ENCODE measurements around the gene LRRIQ1. TPM values are rescaled to one million over a fixed set of nuclear protein-coding genes. Genes with fewer than 3 reads are reported as not detected.

The LRRIQ1 gene
- total RNA-seq, 1 donor from 2014 or later, result 10.6 TPM

- Mint-ChIP-seq H3K9me3 (ENCODE audit: unreplicated experiment) (no peaks in the 10 kb centered on the region), H3K27ac (ENCODE audit: unreplicated experiment) (no peak overlapping the region), H3K27me3 (ENCODE audit: unreplicated experiment) (no peaks in the 10 kb centered on the region), H3K36me3 (ENCODE audit: unreplicated experiment) (no peaks in the 10 kb centered on the region), H3K4me1 (ENCODE audit: low read depth, unreplicated experiment) (no peaks in the 10 kb centered on the region), H3K4me3 (ENCODE audit: unreplicated experiment) (no peak overlapping the region)
- TF ChIP-seq CTCF (IDR thresholded peaks at IDR 0.05; ENCODE audit: partially characterized antibody, unreplicated experiment), result no peak
- no peak for DNase-seq
Measured at GRCh38 chr12:85260896-85261295, 224.7 kb downstream of the LRRIQ1 start.

GRCh38 chr12:85266356-85266755 lies 230.2 kb downstream of the LRRIQ1 start:
- no peaks in the 10 kb centered on the region for H3K36me3 Mint-ChIP-seq (ENCODE audit: unreplicated experiment)
- no peak for TF ChIP-seq CTCF (IDR thresholded peaks at IDR 0.05; ENCODE audit: partially characterized antibody, unreplicated experiment)
- peaks cover 5% of the 10 kb centered on the region for H3K27me3 Mint-ChIP-seq (ENCODE audit: unreplicated experiment)
- H3K27ac Mint-ChIP-seq (ENCODE audit: unreplicated experiment), result no peak overlapping the region
- no peaks in the 10 kb centered on the region for H3K4me1 Mint-ChIP-seq (ENCODE audit: low read depth, unreplicated experiment)
- H3K9me3 Mint-ChIP-seq (ENCODE audit: unreplicated experiment), result no peaks in the 10 kb centered on the region
- no peak overlapping the region for H3K4me3 Mint-ChIP-seq (ENCODE audit: unreplicated experiment)
- DNase-seq, result no peak

GRCh38 chr12:85273381-85274314 lies 237.5 kb downstream of the LRRIQ1 start:
- Mint-ChIP-seq H3K36me3 (ENCODE audit: unreplicated experiment) (no peaks in the 10 kb centered on the region), H3K4me1 (ENCODE audit: low read depth, unreplicated experiment) (peaks cover 10% of the 10 kb centered on the region), H3K27ac (ENCODE audit: unreplicated experiment) (no peak overlapping the region), H3K4me3 (ENCODE audit: unreplicated experiment) (peak overlapping the region; percentile 78), H3K9me3 (ENCODE audit: unreplicated experiment) (peaks cover 7% of the 10 kb centered on the region), H3K27me3 (ENCODE audit: unreplicated experiment) (peaks cover 26% of the 10 kb centered on the region)
- no peak for TF ChIP-seq CTCF (IDR thresholded peaks at IDR 0.05; ENCODE audit: partially characterized antibody, unreplicated experiment)
- DNase-seq, result peak; percentile 29

- Mint-ChIP-seq H3K27ac (ENCODE audit: unreplicated experiment) (no peak overlapping the region), H3K36me3 (ENCODE audit: unreplicated experiment) (no peaks in the 10 kb centered on the region), H3K4me3 (ENCODE audit: unreplicated experiment) (peak overlapping the region; percentile 78), H3K27me3 (ENCODE audit: unreplicated experiment) (peaks cover 24% of the 10 kb centered on the region), H3K4me1 (ENCODE audit: low read depth, unreplicated experiment) (peaks cover 10% of the 10 kb centered on the region), H3K9me3 (ENCODE audit: unreplicated experiment) (peaks cover 10% of the 10 kb centered on the region)
- TF ChIP-seq CTCF (IDR thresholded peaks at IDR 0.05; ENCODE audit: partially characterized antibody, unreplicated experiment), result no peak
- DNase-seq, result no peak
Measured at GRCh38 chr12:85274315-85274651, 238.1 kb downstream of the LRRIQ1 start.

- DNase-seq, result no peak
- H3K9me3 Mint-ChIP-seq (ENCODE audit: unreplicated experiment), result peaks cover 12% of the 10 kb centered on the region
- H3K4me1 Mint-ChIP-seq (ENCODE audit: low read depth, unreplicated experiment), result peaks cover 10% of the 10 kb centered on the region
- H3K27me3 Mint-ChIP-seq (ENCODE audit: unreplicated experiment), result peaks cover 24% of the 10 kb centered on the region
- no peak overlapping the region for H3K27ac Mint-ChIP-seq (ENCODE audit: unreplicated experiment)
- H3K4me3 Mint-ChIP-seq (ENCODE audit: unreplicated experiment), result no peak overlapping the region
- no peaks in the 10 kb centered on the region for H3K36me3 Mint-ChIP-seq (ENCODE audit: unreplicated experiment)
- TF ChIP-seq CTCF (IDR thresholded peaks at IDR 0.05; ENCODE audit: partially characterized antibody, unreplicated experiment), result no peak
Measured at GRCh38 chr12:85275374-85275773, 239.2 kb downstream of the LRRIQ1 start.
